Dermis microvascular lymphatic vessel endothelial cell (primary cell): ENCODE measurements around the gene CEP290. TPM values are rescaled to one million over a fixed set of nuclear protein-coding genes. Genes with fewer than 3 reads are reported as not detected.
A peak's percentile ranks its signal among the peaks of the same experiment; 100 is the strongest.

Source experiments
- DNase-seq, 2 donors: peaks; one replicate each; pipeline versions ENCODE4 v3.0.0 to v3.0.0-alpha.2; 2010; ENCODE audit warnings: low read depth in 2 of 2
- total RNA-seq: library from RNA; depleted of rRNA; stranded (reverse); fragments of >200 nt; gene quantifications from 2 replicates; pipeline ENCODE4 v1.2.1, GENCODE V29; 2014

The CEP290 gene
- total RNA-seq: 2.8 and 6.2 TPM in 2 replicates

- DNase-seq: peak; percentile 95 to 99
Observed at GRCh38 chr12:88141774-88142609, at the start of gene CEP290, which contains the start of gene TMTC3. Gene CEP290, minus strand, starts transcription at chr12:88142088. Its CDS starts 781 bp downstream, at chr12:88141307. Gene TMTC3, plus strand, starts transcription at chr12:88142307. Its CDS starts 6,009 bp downstream, at chr12:88148316.

- DNase-seq: no peak
Observed at GRCh38 chr12:88188180-88188579, 46.3 kb upstream of the CEP290 start.

GRCh38 chr12:88187571-88187970 is 45.7 kb upstream of the CEP290 start:
- DNase-seq: no peak

GRCh38 chr12:88185988-88186387 is 44.1 kb upstream of the CEP290 start:
- peak in 1 of 2 donors; percentile 30 for DNase-seq

GRCh38 chr12:88185279-88185678 is 43.4 kb upstream of the CEP290 start:
- DNase-seq: no peak

GRCh38 chr12:88184196-88184595 is 42.3 kb upstream of the CEP290 start:
- no peak for DNase-seq

GRCh38 chr12:88182416-88182815 is 40.5 kb upstream of the CEP290 start:
- no peak for DNase-seq

GRCh38 chr12:88181881-88182280 is 40.0 kb upstream of the CEP290 start:
- DNase-seq: no peak

GRCh38 chr12:88179436-88180014 is 37.6 kb upstream of the CEP290 start:
- no peak for DNase-seq

GRCh38 chr12:88175544-88175943 is 33.7 kb upstream of the CEP290 start:
- DNase-seq: no peak

- DNase-seq: no peak
Observed at GRCh38 chr12:88172844-88173407, 31.0 kb upstream of the CEP290 start.

GRCh38 chr12:88167384-88167783 is 25.5 kb upstream of the CEP290 start:
- no peak for DNase-seq

GRCh38 chr12:88166179-88166578 is 24.3 kb upstream of the CEP290 start:
- no peak for DNase-seq

GRCh38 chr12:88163371-88163770 is 21.5 kb upstream of the CEP290 start:
- DNase-seq: no peak

GRCh38 chr12:88156075-88156654 is 14.3 kb upstream of the CEP290 start:
- DNase-seq: no peak

- peak; percentile 29 to 67 for DNase-seq
Observed at GRCh38 chr12:88153959-88154358, 12.1 kb upstream of the CEP290 start.

- DNase-seq: no peak
Observed at GRCh38 chr12:88150063-88150462, 8.2 kb upstream of the CEP290 start.

- no peak for DNase-seq
Observed at GRCh38 chr12:88145567-88146505, 3.9 kb upstream of the CEP290 start.

- DNase-seq: no peak
Observed at GRCh38 chr12:88144546-88145468, 2.9 kb upstream of the CEP290 start.

GRCh38 chr12:88144037-88144436 is 2.1 kb upstream of the CEP290 start:
- no peak for DNase-seq
